Stimulated activated CD4-positive, alpha-beta T cell treated with anti-CD3 and anti-CD28 coated beads, Interleukin-15, amount 100 ng/mL, for 48 hours (primary cell): ENCODE measurements around the gene LLGL1.
A peak's percentile ranks its signal among the peaks of the same experiment; 100 is the strongest.

Experiments
- DNase-seq, 2 donors: peaks; one replicate each; pipeline ENCODE4 v3.0.0-alpha.2; 2020; ENCODE audit warnings: low read depth in 2 of 2

LLGL1 gene

GRCh38 chr17:18229771-18230170 lies 4.3 kb downstream of the LLGL1 start:
- no peak for DNase-seq

DNA sequence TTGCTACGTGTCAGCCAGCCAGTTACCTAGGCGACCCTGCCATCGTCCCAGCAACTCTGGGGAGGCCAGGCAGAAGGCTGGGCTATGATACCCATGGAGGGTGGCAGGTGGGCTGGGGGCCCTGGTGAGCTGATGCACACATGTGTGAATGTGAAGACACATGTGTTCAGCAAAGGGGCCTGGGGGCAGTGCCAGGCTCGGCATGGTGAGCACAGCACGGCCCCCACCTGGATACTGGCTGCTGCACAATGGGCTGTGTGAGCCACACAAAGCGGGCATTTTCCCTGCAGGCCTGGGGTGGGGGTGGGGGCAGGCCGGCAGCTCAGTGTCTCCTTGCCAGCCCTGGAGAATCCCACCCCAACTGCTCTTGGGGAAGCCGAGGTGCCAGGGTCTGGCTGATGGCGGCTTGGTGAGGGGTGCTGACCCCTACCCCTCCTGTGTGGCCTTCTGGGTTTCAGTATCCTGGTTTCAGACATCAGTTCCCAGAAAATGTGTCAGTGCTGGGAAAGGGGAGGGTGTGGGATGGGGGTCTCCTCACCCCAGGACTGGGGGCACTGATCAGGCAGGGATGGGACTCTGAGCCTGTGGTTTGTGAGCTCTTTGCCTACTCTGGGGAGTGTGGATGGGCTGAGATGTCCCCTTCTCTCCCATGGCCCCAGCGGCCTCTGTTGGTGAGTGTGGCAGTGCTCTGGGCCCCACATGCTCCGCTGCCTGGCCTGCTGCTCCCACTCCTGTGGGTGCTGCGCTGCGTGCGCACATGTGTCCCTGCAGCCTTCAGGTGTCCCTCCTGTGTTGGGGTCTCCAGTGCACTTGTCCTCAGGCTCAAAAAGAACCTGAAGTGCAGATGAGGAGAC lies 5.1 kb downstream of the LLGL1 start:
- no peak for DNase-seq

DNA sequence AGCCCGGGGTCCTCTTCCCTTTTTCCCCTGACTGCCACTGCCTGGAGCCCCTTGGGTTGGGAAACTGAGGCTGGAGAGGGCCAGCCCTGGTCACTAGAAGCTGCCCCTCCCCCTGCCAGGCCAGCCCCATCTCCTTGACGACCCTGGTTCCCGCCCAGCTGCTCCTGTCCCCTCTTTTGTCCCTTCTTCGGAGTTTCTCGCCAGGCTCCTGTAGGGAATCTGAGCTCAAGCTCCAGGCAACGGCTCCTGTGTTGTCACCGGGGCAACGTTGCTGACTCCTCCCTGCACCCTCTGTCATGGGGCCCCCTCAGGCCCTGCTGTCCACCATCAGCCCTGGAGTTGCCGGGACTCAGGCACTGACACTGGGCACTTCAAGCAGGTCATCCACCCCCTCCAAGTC lies 5.7 kb downstream of the LLGL1 start:
- DNase-seq = no peak

- DNase-seq = no peak
Measured at GRCh38 chr17:18233803-18234518, 8.5 kb downstream of the LLGL1 start.

- DNase-seq = no peak
Measured at GRCh38 chr17:18234853-18235380, 9.5 kb downstream of the LLGL1 start.

- peak in 1 of 2 donors; percentile 42 for DNase-seq
Measured at GRCh38 chr17:18235743-18236256, 10.4 kb downstream of the LLGL1 start.

GRCh38 chr17:18236494-18236893 lies 11.1 kb downstream of the LLGL1 start:
- DNase-seq = no peak

- DNase-seq = no peak
Measured at GRCh38 chr17:18237461-18237860, 12.0 kb downstream of the LLGL1 start.

DNA sequence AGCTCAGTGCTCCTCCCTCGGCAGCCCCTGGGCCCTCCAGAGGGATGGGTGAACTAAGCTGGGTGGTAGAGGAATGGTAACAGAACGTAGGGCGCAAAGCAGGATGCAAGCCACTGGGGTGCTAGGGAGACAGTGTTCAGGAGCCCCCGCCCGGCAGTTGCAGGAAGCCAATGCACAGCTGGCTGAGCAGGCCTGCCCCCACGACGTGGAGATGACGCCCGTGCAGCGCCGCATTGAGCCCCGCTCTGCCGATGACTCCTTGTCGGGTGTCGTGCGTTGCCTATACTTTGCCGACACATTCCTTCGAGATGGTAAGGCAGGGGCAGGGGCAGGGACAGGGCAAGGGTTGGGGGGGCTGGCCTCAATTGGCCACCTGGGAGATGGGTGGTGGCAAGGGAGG lies 12.9 kb downstream of the LLGL1 start:
- no peak for DNase-seq

DNA sequence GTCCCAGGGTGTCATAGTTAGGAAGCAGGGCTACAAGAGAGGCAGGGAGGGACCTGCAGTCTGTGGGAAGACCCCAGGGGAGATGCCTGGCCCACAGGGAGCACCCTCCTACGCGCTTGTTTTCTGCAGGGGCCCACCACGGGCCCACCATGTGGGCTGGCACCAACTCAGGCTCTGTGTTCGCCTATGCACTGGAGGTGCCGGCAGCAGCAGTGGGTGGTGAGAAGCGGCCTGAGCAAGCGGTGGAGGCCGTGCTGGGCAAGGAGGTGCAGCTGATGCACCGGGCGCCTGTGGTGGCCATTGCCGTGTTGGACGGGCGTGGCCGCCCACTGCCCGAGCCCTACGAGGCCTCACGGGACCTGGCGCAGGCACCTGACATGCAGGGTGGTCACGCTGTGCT lies 15.0 kb downstream of the LLGL1 start:
- no peak for DNase-seq

GRCh38 chr17:18241229-18241871 lies 15.9 kb downstream of the LLGL1 start:
- no peak for DNase-seq

GRCh38 chr17:18245038-18245776 lies 19.8 kb downstream of the LLGL1 start:
- DNase-seq = no peak

GRCh38 chr17:18246109-18246725 lies 20.8 kb downstream of the LLGL1 start:
- DNase-seq = no peak

DNA sequence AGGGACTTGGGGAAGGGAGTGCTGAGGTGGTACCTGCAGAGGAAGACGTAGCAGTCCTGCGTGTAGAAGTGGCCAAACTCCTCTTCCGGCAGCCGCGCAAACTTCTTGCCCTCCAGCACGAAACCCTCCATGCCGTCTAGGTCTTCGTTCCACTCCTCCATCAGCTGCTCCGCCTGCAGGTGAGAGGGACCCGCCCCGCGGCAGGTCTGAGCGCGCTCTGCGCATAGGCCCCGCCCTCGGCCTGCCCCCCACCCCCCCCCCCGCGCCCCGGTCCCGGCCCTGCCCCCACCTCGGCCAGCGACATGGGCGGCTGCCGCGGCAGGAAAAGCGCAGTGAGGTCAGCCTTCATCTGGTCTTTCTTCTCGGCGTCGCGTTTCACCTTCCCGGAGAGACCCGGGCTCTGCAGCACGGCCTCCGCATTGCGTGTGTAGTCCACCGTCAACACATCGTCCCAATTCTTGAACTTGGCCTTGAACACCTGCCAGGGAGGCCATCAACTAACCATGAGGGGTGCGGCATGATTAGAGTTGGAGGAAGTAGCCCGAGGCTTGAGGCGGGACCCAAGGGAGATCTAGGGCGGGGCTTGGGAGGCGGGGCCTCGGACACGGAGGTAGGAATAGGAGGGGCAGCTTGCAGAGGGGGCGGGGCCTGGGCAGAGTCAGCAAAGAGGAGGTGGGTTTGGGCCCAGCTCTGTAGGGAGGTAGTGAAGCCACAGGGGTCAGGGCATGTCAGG lies 21.6 kb downstream of the LLGL1 start:
- DNase-seq = peak in 1 of 2 donors; percentile 46

DNA sequence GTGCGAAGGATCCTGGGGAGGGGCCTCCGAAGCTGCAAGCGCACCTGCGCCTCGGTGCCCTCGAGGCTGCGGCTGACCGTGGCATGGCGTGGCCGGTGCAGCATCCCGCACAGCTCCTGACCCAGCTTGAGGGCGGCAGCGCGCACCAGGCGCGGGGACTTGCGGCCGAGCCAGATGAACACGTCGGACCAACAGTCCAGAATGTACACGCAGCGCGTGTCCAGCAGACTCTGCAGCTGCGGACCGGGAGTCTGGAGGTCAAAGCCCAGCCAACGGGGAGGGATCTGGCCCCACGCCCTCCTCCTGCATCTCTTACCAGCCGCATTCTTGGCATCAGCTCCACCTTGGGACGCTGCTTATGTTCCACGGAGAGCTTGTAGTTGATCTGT lies 22.2 kb downstream of the LLGL1 start:
- DNase-seq = no peak

- peak; percentile 41 to 48 for DNase-seq
Measured at GRCh38 chr17:18248300-18248731, 22.9 kb downstream of the LLGL1 start.

DNA sequence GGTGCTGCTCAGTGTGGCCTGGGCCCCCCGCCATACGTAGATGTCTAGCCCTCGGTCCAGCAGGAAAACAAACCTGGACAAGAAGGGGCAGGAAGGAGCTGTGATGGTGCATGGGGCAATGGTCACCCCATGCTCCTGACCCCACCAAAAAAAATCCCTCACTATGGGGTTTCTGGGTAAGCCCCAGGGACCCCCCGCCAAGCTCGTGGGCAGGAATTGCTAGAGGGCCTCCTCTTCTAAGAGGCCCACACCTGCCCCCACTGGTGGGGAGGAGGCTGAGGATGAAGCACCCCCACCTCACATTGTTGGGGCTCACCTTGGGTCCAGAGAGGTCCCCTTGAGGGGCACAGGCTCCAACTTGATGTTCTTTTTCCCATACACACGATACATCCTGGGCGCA lies 23.4 kb downstream of the LLGL1 start:
- DNase-seq = no peak

- no peak for DNase-seq
Measured at GRCh38 chr17:18250259-18250658, 24.8 kb downstream of the LLGL1 start.

DNA sequence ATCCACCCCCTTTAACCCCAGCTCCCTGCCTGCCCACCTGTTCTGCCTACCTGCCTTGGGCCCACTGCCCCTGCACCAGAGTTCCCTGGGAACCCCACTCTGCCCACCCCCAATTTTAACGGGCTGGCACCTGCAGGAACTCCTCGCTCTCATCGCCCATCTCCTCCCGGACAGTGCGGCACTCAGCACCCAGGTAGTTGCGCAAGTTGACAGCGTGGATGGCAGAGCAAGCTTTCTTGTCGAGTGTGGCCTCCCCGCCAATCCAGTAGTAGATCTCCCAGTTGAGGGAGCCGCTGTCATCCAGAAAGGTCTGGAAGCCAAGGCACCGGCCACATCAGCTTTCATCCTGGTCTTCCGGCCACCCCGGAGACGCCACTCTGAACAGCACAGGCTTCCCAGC lies 25.3 kb downstream of the LLGL1 start:
- no peak for DNase-seq

DNA sequence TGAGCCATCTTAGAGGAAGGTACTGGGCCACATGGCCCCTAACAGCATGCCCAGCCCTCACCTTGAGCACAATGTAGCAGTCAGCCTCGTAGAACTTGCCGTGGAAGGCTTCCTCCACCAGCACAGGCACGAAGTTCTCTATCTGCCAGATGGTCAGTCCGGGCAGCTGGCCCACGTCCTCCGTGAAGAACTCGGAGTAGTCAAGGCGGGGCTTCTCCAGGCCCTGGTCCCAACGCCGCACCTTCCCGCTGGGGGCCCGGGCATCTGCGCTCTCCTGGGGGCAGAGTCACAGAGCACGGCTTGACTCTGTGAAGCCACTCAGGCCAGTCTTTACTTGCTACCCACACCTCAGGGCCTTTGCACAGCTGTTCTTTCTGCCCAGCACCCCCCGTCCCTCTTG lies 25.8 kb downstream of the LLGL1 start:
- DNase-seq = no peak
